Cardiac fibroblast (primary cell): Measurements from ENCODE around the gene ADRA1B.

Source experiments
- DNase-seq, 2 donors: peaks; one replicate each; pipeline versions ENCODE4 v3.0.0 to v3.0.0-alpha.2; 2010; ENCODE audit warnings: low read depth in 2 of 2
- H3K4me3 ChIP-seq, 2 donors: replicated peaks in 1 of 2; 1 replicate in 1 of 2; 2 replicates in 1 of 2; pipeline ENCODE4 v1.5.1; 2011; ENCODE audit warnings: low read depth in 2 of 2, low read length in 2 of 2, mild to moderate bottlenecking in 2 of 2, moderate library complexity in 1 of 2
- CTCF ChIP-seq: IDR thresholded peaks from one replicate; pipeline ENCODE4 v1.5.1; 2011; ENCODE audit warnings: low read depth, mild to moderate bottlenecking, low read length, inconsistent platforms

ADRA1B gene

DNA sequence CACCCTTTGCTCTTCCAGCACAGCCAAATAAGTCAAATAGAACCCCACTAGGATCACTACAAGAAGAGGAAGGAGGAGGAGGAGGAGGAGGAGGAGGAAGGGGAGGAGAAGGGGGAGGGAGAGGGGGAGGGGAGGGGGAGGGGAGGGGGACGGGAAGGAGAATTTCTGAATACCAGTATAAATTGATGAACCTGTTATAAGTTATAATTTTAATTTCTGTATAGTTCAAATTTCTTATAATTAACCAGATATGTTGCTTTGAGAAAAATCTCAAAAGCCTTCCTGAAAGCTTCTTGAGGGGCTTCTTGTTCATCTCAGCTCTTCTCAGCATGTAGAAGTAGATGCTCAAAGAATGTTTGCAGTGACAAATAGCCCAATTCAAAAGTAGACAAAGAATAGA, 15.0 kb upstream of the ADRA1B start:
- no peak overlapping the region for H3K4me3 ChIP-seq
- no peak for TF ChIP-seq CTCF
- DNase-seq = no peak

DNA sequence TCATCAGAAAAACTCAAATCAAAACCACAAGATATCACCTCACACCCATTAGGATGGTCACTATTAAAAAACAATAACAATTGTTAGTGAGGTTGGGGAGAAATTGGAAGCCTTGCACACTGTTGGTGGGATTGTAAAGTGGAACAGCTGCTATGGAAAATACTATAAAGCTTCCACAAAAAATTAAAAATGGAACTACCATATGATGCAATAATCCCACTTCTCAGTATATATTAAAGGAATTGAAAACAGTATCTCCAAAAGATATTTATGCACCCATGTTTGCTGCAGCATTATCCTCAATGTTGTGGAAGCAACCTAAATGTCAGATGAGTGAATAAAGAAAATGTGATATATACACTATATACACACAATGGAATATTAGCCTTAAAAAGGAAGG, 14.5 kb upstream of the ADRA1B start:
- DNase-seq = no peak
- no peak overlapping the region for H3K4me3 ChIP-seq
- no peak for TF ChIP-seq CTCF

DNA sequence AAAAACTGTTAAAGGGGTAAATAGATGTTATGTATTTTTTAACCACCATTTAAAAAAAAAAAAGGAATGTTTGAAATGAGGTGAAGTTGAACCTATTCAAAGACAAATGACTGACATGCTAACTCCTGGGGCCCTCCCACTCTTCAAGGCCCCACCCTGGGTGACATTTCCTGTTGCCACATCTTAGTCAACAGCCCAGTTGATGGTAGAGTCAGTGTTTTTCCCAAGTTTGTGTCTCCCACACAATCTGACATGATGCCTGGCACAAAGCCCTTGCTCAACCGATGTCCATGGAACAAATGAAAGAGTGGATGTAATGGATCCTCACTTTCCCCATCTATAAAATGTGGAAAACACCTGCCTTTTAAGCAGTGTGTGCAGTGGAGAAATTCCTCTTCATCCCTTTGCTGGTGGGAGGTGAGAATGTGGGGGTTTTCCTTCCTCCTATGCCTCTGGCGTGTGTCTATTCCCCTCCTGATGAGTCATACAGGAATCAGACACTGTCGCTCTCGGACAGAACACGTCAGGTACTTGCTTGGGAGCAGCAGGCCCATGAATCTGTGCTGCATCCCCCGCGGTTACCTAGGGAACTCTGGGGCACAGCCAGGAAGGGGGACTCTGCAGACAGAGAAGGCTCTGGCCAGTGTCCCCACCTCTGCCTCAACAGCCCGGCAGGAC, 13.7 kb upstream of the ADRA1B start:
- H3K4me3 ChIP-seq = no peak overlapping the region
- peak; percentile 71 to 86 for DNase-seq
- TF ChIP-seq CTCF = no peak

DNA sequence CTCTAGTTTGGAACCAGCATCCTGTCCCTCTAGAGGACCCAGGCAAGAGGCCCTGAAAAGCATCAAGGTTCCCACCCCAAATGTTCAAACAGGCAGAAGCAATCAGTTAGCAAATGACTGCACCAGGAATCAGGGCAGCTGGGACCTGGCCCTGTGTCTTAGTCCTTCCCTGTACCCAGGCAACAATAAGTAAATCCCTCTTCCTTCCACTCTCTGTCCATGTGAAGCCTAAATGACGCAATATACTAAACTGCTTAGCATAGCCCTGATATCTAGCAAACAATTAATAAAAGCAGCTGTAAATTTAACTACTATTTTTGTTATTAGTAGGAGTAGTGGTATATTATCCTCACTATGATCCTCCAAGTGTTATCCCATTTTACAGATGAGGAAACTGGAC, 13.2 kb upstream of the ADRA1B start:
- TF ChIP-seq CTCF = no peak
- DNase-seq = no peak

GRCh38 chr5:159904874-159905273, 11.4 kb upstream of the ADRA1B start:
- DNase-seq = no peak
- no peak for TF ChIP-seq CTCF

More for the DNA sequence above, 13.2 kb upstream of the ADRA1B start:
- no peak overlapping the region for H3K4me3 ChIP-seq

DNA sequence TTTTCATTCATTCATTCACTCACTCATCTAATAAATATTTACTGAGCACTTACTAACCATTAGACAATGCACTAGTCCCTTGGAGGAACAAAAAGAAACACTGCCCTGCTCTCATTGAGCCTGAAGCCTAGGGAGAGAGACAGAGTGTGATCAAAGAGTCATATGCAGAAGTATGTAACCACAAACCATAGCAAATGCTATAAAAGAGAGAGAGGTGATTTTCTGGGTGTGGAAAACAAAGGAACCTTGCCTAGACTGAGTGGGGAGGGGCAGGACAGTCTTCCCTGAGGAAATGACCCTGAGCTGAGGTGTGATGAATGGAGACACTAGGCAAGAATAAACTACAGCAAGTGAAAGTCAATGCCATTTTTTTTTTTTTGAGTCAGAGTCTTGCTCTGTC, 10.8 kb upstream of the ADRA1B start:
- no peak overlapping the region for H3K4me3 ChIP-seq
- no peak for TF ChIP-seq CTCF
- peak in 1 of 2 donors; percentile 96 for DNase-seq

More at GRCh38 chr5:159904874-159905273, 11.4 kb upstream of the ADRA1B start:
- H3K4me3 ChIP-seq = no peak overlapping the region

DNA sequence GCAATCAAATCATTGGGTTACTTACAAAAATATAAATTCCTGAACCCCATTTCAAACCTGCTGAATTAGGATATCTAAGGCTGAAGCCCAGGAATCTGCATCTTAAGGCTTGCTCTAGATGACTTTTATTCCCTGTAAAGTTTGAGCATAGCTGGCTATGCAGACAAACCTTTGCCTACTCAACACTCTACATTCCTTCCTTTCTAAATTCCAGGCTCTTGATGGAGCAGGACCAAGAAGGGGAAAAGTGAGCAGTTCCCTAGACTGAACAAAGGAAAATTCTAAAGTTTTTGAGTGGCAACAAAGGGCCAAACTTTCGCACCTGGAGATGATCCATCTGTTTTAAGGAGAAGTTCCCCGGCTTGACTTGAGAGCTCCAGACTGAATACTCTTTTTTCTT, 9.8 kb upstream of the ADRA1B start:
- H3K4me3 ChIP-seq = no peak overlapping the region
- TF ChIP-seq CTCF = no peak
- DNase-seq = no peak
